OCI-LY7 (cell line): Measurements from ENCODE around the gene CPD.

Experiments
- CTCF ChIP-seq: fragments of 200-600 bp; sonication (generic); conservative IDR thresholded peaks from 2 replicates; pipeline ENCODE4 v1.5.1; 2014; ENCODE audit warnings: mild to moderate bottlenecking, antibody characterized with exemption, low read length, moderate library complexity, mixed read lengths
- EZH2phosphoT487 ChIP-seq: fragments of 200-600 bp; sonication (generic); IDR thresholded peaks from 2 replicates; pipeline ENCODE4 v1.6.1; 2018; ENCODE audit warnings: low read depth, borderline replicate concordance, mild to moderate bottlenecking, mixed run types, antibody characterized with exemption, low read length, moderate library complexity, mixed read lengths

GRCh38 chr17:30388321-30389179 is 9.8 kb downstream of the CPD start:
- no peak for TF ChIP-seq CTCF
- TF ChIP-seq EZH2phosphoT487, result no peak
